Stomach (tissue), 9 donors: ENCODE data around the gene WFIKKN1. TPM values are rescaled to one million over a fixed set of nuclear protein-coding genes. Genes with fewer than 3 reads are reported as not detected.
A peak's percentile ranks its signal among the peaks of the same experiment; 100 is the strongest.

Source experiments
- DNase-seq, 2 donors: peaks; one replicate each; pipeline versions ENCODE4 v3.0.0 to v3.0.0-alpha.2; 2013 to 2019
- H3K27ac ChIP-seq, 5 donors: fragments of 200-600 bp in 4 of 5; sonication (generic) in 4 of 5; one replicate each; pipeline ENCODE4 v1.5.1; 2013 to 2019; ENCODE audit warnings: mild to moderate bottlenecking in 1 of 5, moderate library complexity in 1 of 5
- H3K27me3 ChIP-seq, 3 donors: fragments of 200-600 bp; sonication (generic); one replicate each; pipeline ENCODE4 v1.5.1; 2017 to 2019; ENCODE audit warnings: mixed run types in 1 of 3
- H3K36me3 ChIP-seq, 4 donors: fragments of 200-600 bp; sonication (generic); 1 replicate in 3 of 4; 2 replicates in 1 of 4; pipeline ENCODE4 v1.5.1; 2016 to 2019
- H3K4me1 ChIP-seq, 4 donors: fragments of 200-600 bp; sonication (generic); one replicate each; pipeline ENCODE4 v1.5.1; 2016 to 2019
- H3K4me3 ChIP-seq, 4 donors: fragments of 200-600 bp; sonication (generic) in 3 of 4; one replicate each; pipeline ENCODE4 v1.5.1; 2016 to 2019; ENCODE audit warnings: mild to moderate bottlenecking in 1 of 4
- H3K9me3 ChIP-seq, 4 donors: fragments of 200-600 bp; sonication (generic); one replicate each; pipeline ENCODE4 v1.5.1; 2016 to 2019
- CTCF ChIP-seq, 7 experiments: fragments of 450-650 bp in 4 of 7; fragments of 200-600 bp in 3 of 7; sonication (generic) in 3 of 7; IDR thresholded peaks; one replicate each; pipeline ENCODE4 v1.5.1; 2016 to 2019; ENCODE audit warnings: antibody characterized with exemption in 7 of 7, control low read depth in 2 of 7, mild to moderate bottlenecking in 1 of 7
- EP300 ChIP-seq: sonication (generic); formaldehyde crosslinking; IDR thresholded peaks from one replicate; pipeline ENCODE4 v1.6.1; 2017; ENCODE audit warnings: antibody characterized with exemption
- POLR2A ChIP-seq, 4 donors: fragments of 450-650 bp; IDR thresholded peaks; one replicate each; pipeline ENCODE4 v1.6.1; 2016; ENCODE audit warnings: antibody characterized with exemption in 4 of 4, control low read depth in 2 of 4, mild to moderate bottlenecking in 1 of 4, moderate library complexity in 1 of 4
- POLR2AphosphoS5 ChIP-seq, 3 donors: sonication (generic); formaldehyde crosslinking; IDR thresholded peaks; one replicate each; pipeline ENCODE4 v1.6.1; 2016; ENCODE audit warnings: antibody characterized with exemption in 3 of 3
- WGBS, 5 donors: extraction: QIAGEN DNeasy Blood & Tissue Kit in 3 of 5; methylation state at CpG; one replicate each; pipeline versions ENCODE4 v1.1.5 to v1.1.7; 2013 to 2018; 5-methylcytosine and 5-hydroxymethylcytosine counted together
- intact Hi-C: fragments of 100-400 bp; cut with DNase I; formaldehyde crosslinking; loops from one replicate; pipeline ENCODE4 v1.15.1; 2023; ENCODE audit warnings: low total_unique reads
- polyA plus RNA-seq, 3 donors: library from polyadenylated mRNA; stranded (reverse); fragments of 200-250 nt; gene quantifications; one replicate each; pipeline ENCODE4 v1.2.3, GENCODE V29; 2013
- total RNA-seq, 5 donors: library from RNA; depleted of rRNA; stranded (reverse); fragments of >200 nt; gene quantifications; one replicate each; pipeline versions ENCODE4 v1.1.0 to v1.2.3, GENCODE V29; 2014 to 2016
- donor health status: healthy with polysubstance abuse.
- donor health status: Bipolar disorder and iron deficiency.
- donor health status: healthy.

Gene WFIKKN1
- total and polyA plus RNA-seq, 8 donors = 0.14 to 25.8 (median 1.5) TPM; not detected in 1

GRCh38 chr16:644556-644955 lies 13.8 kb downstream of the WFIKKN1 start:
- peaks cover 57 to 84% (median 78%) of the 10 kb centered on the region in 4 donors for H3K4me1 ChIP-seq

GRCh38 chr16:645852-646678 lies 15.3 kb downstream of the WFIKKN1 start:
- peak; percentile 83 to 86 for DNase-seq
- intact Hi-C loops = no loop called here
- H3K27me3 ChIP-seq = no peaks in the 10 kb centered on the region
- H3K9me3 ChIP-seq = no peaks in the 10 kb centered on the region
- whole genome bisulfite sequencing, 5 donors = 38 to 58% (median 55%) methylated on average over 23 to 32 of the region's 32 CpGs
- peak overlapping the region in 1 of 4 donors; percentile 28 for H3K4me3 ChIP-seq
- peak overlapping the region; percentile 88 to 95 (median 90) for H3K27ac ChIP-seq
- H3K4me1 ChIP-seq = peaks cover 66 to 92% (median 87%) of the 10 kb centered on the region in 4 donors
- TF ChIP-seq POLR2A (IDR thresholded peaks at IDR 0.05) (no peak), EP300 (no peak), CTCF (IDR thresholded peaks at IDR 0.05) (no peak), POLR2AphosphoS5 (IDR thresholded peaks at IDR 0.05) (no peak)
- H3K36me3 ChIP-seq = no peaks in the 10 kb centered on the region

More at GRCh38 chr16:644556-644955, 13.8 kb downstream of the WFIKKN1 start:
- no peak for DNase-seq
- no peaks in the 10 kb centered on the region for H3K27me3 ChIP-seq
- 86 to 93% (median 87%) methylated on average over 12 of the region's 12 CpGs for WGBS, 5 donors
- TF ChIP-seq POLR2AphosphoS5 (IDR thresholded peaks at IDR 0.05) (no peak), POLR2A (IDR thresholded peaks at IDR 0.05) (no peak), EP300 (no peak), CTCF (IDR thresholded peaks at IDR 0.05) (no peak)
- peak overlapping the region; percentile 31 to 95 (median 90) for H3K27ac ChIP-seq
- intact Hi-C loops = no loop called here
- H3K36me3 ChIP-seq = no peaks in the 10 kb centered on the region
- H3K9me3 ChIP-seq = no peaks in the 10 kb centered on the region
- H3K4me3 ChIP-seq = no peak overlapping the region

- Histone ChIP-seq H3K9me3 (no peaks in the 10 kb centered on the region), H3K4me1 (peaks cover 66 to 89% (median 84%) of the 10 kb centered on the region in 4 donors), H3K4me3 (peak overlapping the region in 1 of 4 donors; percentile 28), H3K27ac (peak overlapping the region; percentile 88 to 95 (median 90)), H3K27me3 (no peaks in the 10 kb centered on the region), H3K36me3 (peaks cover 0 to 5% (median 2%) of the 10 kb centered on the region in 4 donors)
- no peak for DNase-seq
- intact Hi-C loops = no loop called here
- TF ChIP-seq EP300 (no peak), POLR2AphosphoS5 (IDR thresholded peaks at IDR 0.05) (no peak), CTCF (IDR thresholded peaks at IDR 0.05) (no peak), POLR2A (IDR thresholded peaks at IDR 0.05) (no peak)
- 61 to 66% (median 63%) methylated on average over 21 to 22 of the region's 22 CpGs for WGBS, 5 donors
Observed at GRCh38 chr16:646679-647172, 15.9 kb downstream of the WFIKKN1 start.

- no peaks in the 10 kb centered on the region for H3K9me3 ChIP-seq
- H3K27ac ChIP-seq = peak overlapping the region; percentile 88 to 95 (median 90)
- peaks cover 0 to 10% (median 8%) of the 10 kb centered on the region in 4 donors for H3K36me3 ChIP-seq
- peaks cover 63 to 87% (median 83%) of the 10 kb centered on the region in 4 donors for H3K4me1 ChIP-seq
- WGBS, 5 donors = 45 to 70% (median 59%) methylated on average over 12 to 25 of the region's 25 CpGs
- peak in 1 of 2 donors; percentile 70 for DNase-seq
- intact Hi-C loops = no loop called here
- H3K27me3 ChIP-seq = no peaks in the 10 kb centered on the region
- no peak for TF ChIP-seq EP300
- TF ChIP-seq POLR2A (IDR thresholded peaks at IDR 0.05) = no peak
- no peak for TF ChIP-seq POLR2AphosphoS5 (IDR thresholded peaks at IDR 0.05)
- no peak for TF ChIP-seq CTCF (IDR thresholded peaks at IDR 0.05)
- H3K4me3 ChIP-seq = peak overlapping the region in 1 of 4 donors; percentile 99
Observed at GRCh38 chr16:647173-647902, 16.6 kb downstream of the WFIKKN1 start.
